SKM-1 treated with dmso at 0.1 percent for 144 hours (cell line): Measurements from ENCODE around the gene MAGEH1.
"Not testable (repeated sequence)": the region's sequence is repeated elsewhere in the genome, so short reads cannot be mapped to it uniquely, and the experiment has no call there.

Source experiments
- DNase-seq: peaks from one replicate; lab custom pipeline; 2025; ENCODE audit not compliant: unreplicated experiment; lab: John Stamatoyannopoulos, UW

MAGEH1 gene, protein sequence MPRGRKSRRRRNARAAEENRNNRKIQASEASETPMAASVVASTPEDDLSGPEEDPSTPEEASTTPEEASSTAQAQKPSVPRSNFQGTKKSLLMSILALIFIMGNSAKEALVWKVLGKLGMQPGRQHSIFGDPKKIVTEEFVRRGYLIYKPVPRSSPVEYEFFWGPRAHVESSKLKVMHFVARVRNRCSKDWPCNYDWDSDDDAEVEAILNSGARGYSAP

GRCh38 chrX:55451990-55452832 is at the start of gene MAGEH1:
Gene MAGEH1, plus strand, starts transcription at chrX:55452127. Its CDS starts 248 bp downstream, at chrX:55452375.
- peak; percentile 30 for DNase-seq

DNA sequence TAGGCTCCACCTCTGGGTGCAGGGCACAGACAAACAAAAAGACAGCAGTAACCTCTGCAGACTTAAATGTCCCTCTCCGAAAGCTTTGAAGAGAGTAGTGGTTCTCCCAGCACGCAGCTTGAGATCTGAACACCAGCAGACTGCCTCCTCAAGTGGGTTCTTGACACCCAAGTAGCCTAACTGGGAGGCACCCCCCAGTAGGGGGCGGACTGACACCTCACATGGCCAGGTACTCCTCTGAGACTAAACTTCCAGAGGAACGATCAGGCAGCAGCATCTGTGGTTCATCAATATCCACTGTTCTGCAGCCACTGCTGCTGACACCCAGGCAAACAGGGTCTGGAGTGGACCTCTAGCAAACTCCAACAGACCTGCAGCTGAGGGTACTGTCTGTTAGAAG is 24.8 kb upstream of the MAGEH1 start:
- not testable (repeated sequence) for DNase-seq

DNA sequence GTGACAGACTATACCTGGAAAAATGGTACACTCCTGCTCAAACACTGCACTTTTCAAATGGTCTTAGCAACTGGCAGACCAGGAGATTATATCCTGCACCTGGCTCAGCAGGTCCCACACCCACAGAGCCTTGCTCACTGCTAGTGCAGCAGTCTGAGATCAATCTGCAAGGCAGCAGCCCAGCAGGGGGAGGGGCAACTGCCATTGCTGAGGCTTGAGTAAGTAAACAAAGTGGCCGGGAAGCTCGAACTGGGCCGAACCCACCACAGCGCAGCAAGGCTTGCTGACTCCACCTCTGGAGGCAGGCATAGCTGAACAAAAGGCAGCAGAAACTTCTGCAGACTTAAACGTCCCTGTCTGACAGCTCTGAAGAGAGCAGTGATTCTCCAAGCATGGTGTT is 8.5 kb upstream of the MAGEH1 start:
- not testable (repeated sequence) for DNase-seq

- no peak for DNase-seq
These were observed 1.7 kb upstream of the MAGEH1 start for GRCh38 chrX:55450259-55450658.

GRCh38 chrX:55451141-55451540 is 786 bp upstream of the MAGEH1 start:
- no peak for DNase-seq

DNA sequence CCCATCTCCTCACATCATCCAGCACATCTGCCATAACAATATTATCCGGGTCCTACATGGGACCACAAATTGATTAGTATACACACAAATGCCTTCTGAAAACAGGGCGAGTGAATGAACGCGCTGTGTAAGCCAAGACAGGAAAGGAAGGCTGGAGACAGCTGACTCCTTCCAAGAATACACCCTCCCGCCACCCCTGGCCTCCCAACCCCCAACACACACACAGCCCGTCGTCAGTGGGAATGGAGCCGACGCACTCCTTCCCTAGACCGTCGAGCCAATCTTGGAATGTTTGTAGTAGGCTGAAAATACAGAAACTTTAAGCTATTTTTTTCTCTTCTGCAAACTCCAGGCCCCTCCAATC is 319 bp upstream of the MAGEH1 start:
- DNase-seq = no peak

DNA sequence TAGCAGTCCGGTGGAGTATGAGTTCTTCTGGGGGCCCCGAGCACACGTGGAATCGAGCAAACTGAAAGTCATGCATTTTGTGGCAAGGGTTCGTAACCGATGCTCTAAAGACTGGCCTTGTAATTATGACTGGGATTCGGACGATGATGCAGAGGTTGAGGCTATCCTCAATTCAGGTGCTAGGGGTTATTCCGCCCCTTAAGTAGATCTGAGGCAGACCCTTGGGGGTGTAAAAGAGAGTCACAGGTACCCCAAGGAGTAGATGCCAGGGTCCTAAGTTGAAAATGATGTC is 852 bp downstream of the MAGEH1 start:
- DNase-seq = no peak

- not testable (repeated sequence) for DNase-seq
These were observed 3.8 kb downstream of the MAGEH1 start for GRCh38 chrX:55455708-55456107.

GRCh38 chrX:55459426-55459825 is 7.5 kb downstream of the MAGEH1 start:
- not testable (repeated sequence) for DNase-seq

- DNase-seq = not testable (repeated sequence)
These were observed 8.0 kb downstream of the MAGEH1 start for GRCh38 chrX:55459926-55460325.

GRCh38 chrX:55464050-55464449 is 12.1 kb downstream of the MAGEH1 start:
- DNase-seq = not testable (repeated sequence)

- not testable (repeated sequence) for DNase-seq
These were observed 13.2 kb downstream of the MAGEH1 start for GRCh38 chrX:55465108-55465507.

DNA sequence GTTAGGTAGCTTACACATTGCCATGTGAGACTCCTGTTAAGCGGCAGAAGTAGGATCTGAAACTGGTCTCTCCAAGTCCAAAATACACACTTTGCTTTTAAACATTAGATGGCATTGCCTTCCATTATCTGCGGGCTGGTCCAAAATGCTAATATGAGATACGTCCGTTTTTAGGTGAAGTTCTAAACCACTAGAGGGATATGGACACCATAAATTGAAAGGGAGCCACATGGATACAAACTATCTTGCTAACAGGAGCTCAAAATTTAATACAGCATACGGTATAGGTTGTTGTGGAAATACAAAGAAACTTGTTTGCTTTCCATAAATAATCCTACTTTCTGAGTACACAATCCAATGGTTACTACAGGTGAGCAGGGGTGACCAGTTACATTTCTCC is 13.9 kb downstream of the MAGEH1 start:
- not testable (repeated sequence) for DNase-seq

DNA sequence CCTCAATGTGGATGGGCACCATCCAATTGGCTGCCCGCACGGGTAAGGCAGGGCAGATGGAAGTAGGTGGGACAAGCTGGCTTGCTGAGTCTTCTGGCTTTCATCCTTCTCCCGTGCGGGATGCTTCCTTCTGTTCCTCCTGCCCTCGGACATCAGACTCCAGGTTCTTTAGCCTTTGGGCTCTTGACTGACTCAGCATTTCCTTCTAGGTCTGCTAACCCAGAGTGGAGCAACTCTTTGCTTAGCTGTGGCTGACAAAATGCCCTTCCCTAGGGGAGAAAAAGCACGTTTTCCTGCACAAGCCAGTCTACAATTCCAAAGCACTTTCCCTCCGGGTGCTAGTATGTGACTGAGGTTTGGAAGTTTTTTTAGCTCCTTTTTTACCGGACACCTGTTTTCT is 28.0 kb downstream of the MAGEH1 start:
- not testable (repeated sequence) for DNase-seq

GRCh38 chrX:55480390-55481062 is 28.6 kb downstream of the MAGEH1 start:
- DNase-seq = no peak

- DNase-seq = no peak
These were observed 33.0 kb downstream of the MAGEH1 start for GRCh38 chrX:55484948-55485347.

DNA sequence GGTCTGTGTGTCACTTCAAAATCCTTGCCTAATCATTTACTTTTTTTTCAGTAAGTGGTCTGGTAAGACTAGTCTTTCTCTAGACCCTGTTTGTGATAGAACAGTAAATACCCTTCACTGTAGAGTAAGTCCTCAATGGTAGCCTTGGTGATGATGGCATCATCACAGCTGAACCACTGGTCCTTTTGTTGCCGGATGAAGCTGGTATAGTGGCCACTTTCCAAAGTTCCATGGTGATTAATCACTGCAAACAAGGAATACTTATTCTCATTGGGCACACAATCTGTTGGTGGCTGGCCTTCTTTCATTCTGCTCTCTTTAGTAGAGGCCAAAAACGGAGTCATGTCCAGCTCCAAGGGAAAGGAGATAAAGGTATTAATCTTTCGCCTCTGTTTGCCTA is 34.8 kb downstream of the MAGEH1 start:
- DNase-seq = no peak

GRCh38 chrX:55487143-55487542 is 35.2 kb downstream of the MAGEH1 start:
- DNase-seq = no peak

DNA sequence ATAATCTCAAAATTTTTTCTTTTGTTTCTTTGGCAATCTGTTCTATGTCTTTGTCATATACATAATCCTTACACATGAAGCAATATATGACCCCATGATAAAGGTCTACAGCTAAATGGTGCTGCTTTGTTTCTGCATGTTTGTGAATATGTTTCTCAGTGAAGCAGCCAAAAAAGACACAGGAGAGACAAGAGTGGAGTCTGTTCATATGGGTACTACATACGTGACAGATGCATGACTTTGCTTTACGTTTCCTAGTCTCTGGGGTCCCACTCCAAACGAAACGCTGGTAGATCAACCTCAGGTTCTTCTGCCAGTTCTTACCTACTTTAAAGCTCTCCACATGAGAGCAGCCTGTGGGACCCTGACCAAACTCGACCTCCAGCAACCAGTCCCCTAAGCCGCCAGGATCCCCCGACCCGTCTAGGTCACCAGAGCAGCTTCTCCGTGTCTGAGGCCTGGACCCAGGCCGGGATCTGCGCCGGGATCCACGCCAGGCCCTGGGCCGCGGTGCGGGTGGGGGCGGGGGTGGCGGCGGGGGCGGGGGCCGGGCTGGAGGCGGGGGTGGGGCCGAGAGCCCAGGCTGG is 36.2 kb downstream of the MAGEH1 start:
- DNase-seq = no peak

- no peak for DNase-seq
These were observed 36.8 kb downstream of the MAGEH1 start for GRCh38 chrX:55488593-55489313.
